CD4-positive, alpha-beta T cell treated with Interleukin-12 subunit alpha and Interleukin-12 subunit beta, for 1 hour (primary cell): ENCODE results near the gene ACTA2.

Experiments
- DNase-seq: peaks from one replicate; pipeline ENCODE4 v3.0.0-alpha.2; 2020

Gene ACTA2

DNA sequence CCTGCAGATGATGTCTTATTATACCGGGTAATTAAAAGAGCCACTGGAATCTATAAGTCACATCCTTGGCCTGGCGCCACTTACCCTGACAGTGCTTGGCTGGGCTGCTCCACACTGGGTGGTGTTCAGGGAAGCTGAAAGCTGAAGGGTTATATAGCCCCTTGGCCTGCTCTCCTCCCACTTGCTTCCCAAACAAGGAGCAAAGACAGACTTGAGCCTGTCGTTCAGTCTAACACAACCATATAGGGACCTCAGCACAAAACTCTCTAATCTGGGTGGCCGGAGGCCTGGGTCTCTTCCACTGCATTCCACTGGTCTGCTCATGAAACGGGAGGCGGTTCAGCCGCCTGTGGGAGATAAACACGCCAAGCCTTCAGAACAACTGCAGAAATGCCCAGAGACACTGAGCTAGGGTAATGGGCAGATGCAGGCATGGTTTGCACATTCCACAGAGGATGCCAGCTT, at the start of gene ACTA2:
Gene ACTA2, minus strand, starts transcription at position 127 of the 465 bp plus-strand sequence. CDS start 3,843 bp downstream, outside the sequence.
- DNase-seq = no peak

DNA sequence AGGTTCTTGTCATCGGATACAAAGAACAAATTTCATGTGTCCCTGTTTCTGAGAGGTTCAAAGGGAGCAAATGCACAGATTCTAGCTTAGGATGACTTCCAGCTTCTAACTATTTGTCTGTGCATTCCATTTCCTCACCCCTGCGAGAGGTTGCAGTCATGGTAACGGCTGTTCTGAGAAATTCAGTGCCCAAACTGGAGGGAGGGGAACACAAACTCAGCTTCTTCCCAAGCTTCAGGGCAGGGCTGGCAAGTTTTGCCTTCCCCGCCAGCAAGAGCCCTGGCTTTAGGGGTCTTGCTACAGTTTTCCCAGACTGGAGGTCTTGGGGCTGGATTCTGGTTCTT, 49.1 kb upstream of the ACTA2 start:
- peak; percentile 42 for DNase-seq

DNA sequence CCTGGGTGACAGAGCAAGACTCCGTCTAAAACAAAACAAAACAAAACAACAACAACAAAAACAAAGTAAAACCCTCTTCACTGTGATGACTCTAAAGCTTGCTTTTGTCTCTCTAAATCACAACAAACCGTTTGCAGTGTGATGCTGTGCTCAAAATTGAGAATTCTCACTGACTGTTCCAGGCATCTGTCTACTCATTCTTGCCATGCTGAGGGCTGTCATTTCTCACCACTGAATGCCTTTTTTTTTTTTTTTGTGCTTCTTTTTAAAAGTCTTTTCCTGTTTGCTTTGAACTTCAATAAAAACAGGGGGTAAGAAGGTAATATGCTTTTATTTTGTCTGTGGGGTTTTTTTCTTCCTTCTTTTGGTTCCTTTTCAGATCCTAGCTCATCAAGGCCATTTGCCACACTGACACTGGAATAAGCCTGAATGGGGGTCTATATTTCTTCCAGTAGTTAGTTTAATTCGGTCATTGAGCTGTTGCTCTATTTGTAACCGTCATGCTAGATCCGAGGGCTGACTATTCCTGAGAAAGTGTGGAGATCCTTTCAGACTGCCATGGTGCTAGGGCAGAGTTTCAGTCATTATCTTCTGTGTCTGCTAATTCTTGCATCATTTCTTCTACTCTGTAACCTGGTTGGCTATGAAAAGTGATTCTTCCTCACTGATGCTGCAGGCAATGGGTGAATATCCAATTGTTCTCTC, 48.6 kb upstream of the ACTA2 start:
- DNase-seq = peak; percentile 63

DNA sequence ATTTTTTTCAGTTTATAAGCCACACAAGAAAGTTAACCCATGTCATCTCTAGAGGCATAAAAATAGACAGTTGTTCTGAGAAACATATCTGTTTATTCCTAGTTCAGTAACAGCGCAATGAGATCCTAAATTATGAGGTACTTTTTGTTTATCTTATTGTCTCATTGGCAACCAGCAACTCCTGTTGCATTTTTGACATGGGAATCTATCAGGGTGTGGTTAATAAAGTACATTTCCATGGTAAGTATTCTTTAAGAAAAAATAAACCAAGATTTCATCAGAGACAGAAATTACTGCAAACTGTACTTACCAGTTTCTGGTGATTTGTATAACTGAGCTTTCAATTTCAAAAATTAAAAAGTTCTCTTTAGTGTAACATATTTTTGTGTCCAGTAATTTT, 47.1 kb upstream of the ACTA2 start:
- peak; percentile 58 for DNase-seq

DNA sequence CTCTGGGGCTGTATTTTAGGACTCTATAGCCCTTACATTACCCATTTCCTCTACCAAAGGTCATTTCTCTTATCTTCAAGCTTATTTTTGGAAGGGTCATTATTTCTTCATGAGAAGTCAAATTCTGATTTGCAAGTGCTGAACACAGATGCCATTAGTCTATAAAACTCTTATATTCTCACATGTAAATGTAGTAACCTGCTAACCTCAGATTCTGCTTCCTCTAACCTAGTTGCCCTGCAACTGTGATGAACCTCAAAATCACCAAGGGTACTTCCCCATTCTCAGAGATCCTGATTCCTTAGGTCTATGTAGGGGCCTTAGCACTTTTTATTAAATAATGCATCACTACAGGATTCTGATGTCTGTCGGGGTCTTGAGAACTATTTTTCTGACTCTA, 44.4 kb upstream of the ACTA2 start:
- peak; percentile 58 for DNase-seq

DNA sequence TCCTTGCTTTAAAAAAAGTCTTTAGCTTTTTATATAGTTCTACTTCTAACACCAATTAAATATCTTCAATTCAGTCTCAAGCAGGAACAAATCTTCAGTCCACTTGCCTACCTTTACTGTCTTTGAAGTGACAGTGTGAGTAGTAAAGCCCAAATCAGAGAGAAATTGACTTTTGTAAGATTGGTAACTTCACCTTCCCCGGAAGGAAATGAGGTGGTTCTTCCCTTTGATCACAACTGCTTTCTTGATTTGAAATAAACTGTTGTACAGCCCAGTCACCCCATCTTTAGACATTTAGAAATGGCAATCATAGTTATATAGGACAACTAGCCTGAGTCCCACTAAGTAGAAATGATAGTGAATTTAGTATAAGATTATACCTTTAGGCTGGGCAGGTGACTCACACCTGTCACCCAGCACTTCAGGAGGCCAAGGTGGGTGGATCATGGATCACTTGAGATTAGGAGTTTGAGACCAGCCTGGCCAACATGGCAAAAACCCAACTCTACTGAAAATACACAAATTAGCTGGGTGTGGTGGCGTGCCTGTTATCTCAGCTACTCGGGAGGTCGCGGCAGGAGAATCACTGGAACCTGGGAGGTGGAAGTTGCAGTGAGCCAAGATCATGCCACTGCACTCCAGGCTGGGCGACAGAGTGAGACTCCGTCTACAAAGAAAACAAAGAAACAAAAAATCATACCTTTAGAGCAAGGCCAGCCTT, 42.7 kb upstream of the ACTA2 start:
- DNase-seq = peak; percentile 68

DNA sequence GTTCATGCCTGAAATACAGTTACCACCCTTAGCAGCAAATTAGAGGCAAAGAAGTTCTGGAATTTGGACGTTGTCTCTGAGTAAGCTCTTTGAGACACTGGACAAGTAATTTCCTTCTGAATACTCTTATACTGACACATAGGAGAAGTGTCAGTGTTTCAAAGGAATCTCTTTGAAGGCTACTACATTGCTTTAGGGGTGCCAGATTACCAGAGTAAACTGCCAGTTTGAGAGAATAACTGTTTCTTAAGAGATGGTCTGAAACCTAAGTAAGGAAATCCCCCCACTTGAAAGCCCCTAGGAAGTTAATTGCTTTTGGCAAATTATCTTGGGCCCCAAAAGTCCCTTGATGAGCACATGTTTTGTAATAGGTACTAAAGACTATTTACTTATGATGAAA, 41.4 kb upstream of the ACTA2 start:
- peak; percentile 72 for DNase-seq

DNA sequence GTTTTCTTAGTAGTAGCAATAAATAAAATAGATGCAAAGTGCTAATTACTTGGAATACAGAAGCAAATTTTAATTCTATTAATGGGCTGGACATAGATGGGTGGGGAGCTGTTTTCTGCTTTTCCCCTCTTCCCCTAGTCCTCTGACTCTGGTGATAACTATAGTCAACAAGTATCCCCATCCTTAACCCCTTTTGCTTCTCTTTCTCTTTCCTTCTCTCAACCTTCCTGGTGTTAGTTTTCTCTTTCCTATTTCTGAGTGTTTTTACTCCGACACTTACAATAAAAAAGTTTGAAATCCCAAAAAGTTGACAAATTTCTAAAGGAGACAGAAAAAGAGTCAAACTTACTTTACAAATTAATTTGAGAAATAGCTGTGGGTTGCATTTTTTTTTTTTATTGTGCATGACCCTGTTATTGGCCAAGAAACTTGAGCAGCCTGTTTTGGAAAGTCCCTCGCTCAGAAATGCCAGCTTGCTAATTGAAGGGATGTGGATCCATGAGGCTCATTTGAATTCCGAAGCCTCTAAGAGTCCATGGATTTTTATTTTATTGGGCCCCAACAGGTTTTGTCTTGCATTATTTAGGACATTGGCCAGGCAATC, 40.5 kb upstream of the ACTA2 start:
- peak; percentile 57 for DNase-seq

DNA sequence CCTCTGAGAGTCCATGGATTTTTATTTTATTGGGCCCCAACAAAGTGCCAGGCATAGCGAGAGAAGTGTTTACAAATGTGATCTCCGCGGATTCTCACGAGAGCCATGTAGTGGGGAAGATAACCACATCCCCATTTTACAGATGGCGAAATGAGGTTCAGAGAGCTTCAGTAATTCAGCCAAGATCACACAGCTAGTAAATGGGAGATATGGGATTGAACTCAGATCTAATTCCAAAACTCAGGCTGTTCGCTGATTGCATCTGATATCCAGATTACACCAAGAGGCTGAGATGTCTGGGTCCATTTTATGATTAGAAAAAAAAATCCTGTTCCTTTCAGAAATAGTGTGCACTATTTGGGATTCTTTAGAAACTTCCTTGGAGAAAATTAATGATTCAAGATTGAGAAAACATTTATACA, 39.3 kb upstream of the ACTA2 start:
- no peak for DNase-seq

DNA sequence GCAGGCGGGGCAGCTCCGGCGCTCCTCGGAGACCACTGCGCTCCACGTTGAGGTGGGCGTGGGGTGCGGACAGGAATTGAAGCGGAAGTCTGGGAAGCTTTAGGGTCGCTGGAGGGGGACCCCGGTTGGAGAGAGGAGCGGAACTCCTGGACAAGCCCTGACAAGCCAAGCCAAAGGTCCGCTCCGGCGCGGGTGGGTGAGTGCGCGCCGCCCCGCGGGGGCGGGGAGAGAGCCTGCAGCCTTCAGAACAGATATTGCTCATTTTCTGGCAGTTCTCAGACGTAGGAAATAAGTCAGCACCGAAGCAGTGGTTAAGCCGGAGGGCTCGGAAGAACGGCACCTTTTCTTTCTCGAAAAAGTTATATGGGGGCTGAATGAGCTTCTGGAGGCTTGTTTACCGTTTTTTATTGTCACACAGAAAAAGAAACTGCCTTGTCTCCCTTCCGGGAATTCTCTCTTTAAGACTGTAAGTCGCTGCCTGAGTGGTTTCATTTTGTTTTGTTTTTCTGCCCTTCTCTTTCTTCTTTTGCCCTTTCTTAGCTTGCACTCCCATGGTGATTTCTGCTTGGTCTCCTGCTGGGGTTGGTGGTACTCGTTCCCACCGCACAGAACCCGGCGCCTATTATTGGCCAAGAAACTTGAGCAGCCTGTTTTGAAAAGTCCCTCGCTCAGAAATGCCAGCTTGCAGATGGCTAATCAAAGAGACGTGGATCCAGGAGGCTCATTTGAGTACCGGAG, 38.8 kb upstream of the ACTA2 start:
- DNase-seq = peak; percentile 71

DNA sequence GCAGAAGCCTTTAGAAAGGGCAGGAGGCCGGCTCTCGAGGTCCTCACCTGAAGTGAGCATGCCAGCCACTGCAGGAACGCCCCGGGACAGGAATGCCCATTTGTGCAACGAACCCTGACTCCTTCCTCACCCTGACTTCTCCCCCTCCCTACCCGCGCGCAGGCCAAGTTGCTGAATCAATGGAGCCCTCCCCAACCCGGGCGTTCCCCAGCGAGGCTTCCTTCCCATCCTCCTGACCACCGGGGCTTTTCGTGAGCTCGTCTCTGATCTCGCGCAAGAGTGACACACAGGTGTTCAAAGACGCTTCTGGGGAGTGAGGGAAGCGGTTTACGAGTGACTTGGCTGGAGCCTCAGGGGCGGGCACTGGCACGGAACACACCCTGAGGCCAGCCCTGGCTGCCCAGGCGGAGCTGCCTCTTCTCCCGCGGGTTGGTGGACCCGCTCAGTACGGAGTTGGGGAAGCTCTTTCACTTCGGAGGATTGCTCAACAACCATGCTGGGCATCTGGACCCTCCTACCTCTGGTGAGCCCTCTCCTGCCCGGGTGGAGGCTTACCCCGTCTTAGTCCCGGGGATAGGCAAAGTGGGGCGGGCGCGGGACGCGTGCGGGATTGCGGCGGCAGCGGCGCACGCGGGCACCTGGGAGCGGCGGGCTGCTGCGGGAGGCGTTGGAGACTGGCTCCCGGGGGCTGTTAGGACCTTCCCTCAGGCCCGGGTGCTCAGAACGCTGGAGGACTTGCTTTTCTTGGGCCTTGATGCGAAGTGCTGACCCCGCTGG, 38.0 kb upstream of the ACTA2 start, which contains the start of gene FAS:
Gene FAS, plus strand, starts transcription at position 415 of the 777 bp plus-strand sequence. Its CDS starts 79 bp downstream, at position 494.
- peak; percentile 89 for DNase-seq

DNA sequence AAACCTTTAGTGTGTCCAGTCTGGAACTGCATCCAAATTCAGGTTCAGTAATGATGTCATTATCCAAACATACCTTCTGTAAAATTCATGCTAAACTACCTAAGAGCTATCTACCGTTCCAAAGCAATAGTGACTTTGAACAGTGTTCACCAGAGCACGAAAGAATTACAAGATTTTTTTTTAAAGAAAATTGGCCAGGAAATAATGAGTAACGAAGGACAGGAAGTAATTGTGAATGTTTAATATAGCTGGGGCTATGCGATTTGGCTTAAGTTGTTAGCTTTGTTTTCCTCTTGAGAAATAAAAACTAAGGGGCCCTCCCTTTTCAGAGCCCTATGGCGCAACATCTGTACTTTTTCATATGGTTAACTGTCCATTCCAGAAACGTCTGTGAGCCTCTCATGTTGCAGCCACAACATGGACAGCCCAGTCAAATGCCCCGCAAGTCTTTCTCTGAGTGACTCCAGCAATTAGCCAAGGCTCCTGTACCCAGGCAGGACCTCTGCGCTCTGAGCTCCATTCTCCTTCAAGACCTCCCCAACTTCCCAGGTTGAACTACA, 37.3 kb upstream of the ACTA2 start:
- peak; percentile 30 for DNase-seq

DNA sequence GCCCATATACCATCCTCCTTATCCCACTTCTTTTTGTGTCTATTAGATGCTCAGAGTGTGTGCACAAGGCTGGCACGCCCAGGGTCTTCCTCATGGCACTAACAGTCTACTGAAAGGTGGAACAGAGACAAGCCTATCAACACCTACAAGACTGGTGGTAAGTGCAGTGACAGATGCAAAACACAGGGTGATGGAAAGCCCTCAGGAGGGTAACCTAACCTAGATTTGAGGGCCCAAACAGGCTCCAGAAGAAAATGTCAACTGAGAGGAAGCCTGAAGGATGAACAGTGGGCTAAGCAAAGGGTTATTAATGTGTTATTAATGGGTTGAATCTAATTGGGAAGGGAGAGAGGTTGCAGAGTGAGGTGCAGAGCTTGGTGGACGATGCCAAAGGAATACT, 36.9 kb upstream of the ACTA2 start:
- no peak for DNase-seq

DNA sequence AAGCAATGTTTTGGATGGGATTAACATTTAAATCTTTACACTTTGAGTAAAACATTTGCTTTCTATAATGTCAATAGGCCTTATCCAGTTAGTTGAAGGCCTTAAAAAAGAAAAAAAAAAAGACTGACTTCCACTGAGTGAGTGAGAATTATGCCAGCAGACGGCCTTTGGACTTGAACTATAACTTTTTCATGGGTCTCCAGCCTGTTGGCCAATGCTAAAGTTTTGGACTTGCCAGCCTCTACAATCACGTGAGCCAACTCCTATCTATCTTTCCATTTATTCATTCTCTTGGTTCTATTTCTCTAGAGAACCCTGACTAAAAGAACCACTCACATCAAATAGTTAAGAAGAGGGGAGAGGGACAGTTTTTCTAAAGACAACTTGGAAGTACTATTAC, 35.3 kb upstream of the ACTA2 start:
- no peak for DNase-seq

DNA sequence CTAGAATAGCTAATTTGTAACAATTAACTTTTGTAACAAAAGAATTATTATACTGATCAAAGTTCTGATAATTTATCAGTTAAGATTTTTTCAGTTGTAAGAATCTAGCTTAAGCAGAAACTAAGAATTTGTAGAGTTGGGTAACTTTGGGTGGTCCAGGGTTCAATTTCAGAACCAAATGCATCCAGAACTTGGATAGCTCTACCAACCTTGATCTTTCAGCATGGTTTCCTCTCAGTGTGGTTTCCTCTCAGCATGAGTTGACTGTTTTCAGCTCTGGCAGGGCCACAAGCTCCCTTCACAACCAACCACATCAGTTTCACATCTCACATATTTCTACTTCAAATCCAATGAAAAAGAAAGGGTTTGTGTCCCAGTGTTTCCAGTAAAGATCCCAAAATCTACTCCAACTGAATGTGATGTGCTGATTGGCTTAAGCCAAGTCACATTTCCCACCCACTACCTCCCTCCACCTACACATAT, 34.7 kb upstream of the ACTA2 start:
- peak; percentile 40 for DNase-seq

DNA sequence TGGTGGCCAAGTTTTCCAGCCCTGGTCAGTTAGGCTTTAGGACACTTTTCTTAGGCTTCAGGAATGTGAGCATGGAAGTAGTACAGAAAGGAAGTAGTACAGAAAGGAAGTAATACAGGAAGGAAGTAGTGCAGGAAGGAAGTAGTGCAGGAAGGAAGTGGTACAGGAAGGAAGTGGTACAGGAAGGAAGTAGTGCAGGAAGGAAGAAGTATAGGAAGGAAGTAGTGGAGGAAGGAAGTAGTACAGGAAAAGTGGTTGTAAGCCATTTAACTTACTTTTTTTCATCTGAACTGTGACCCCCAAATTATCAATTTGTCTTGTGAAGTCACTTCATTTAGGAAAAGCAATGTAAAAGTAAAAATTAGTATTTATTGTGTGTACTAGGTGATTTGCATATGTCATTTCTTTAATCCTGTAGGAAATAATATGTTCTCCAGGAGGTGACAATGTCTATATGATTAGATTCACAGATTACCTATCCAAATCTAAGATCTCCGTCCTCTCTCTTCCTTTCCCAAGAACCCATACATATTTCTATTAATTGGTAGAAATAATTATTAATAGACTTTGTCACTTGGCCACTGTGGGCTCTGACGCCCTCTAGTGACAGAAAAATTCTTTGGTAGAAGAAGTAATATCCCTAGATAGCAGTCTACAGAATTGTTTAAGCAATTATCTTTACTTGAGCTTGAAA, 34.1 kb upstream of the ACTA2 start:
- peak; percentile 46 for DNase-seq

DNA sequence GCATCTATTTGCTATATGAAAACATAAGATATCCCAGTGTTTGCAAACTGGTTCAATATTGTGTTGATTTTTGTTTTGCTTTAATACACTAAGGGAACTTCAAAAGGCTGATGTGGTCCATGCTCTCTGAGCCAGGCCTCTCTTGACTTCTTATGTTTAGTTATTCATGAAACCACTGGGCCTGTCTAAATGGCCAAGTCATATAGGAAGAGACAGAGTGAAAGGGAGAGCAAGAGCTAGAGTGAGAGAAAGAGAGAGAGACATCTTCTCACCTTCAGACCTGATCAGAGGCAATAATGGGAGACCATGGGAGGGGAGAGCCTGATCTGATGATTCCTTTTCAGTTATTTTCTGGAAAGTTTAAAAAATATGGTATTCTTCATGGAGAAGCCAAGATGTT, 32.0 kb upstream of the ACTA2 start:
- DNase-seq = no peak

DNA sequence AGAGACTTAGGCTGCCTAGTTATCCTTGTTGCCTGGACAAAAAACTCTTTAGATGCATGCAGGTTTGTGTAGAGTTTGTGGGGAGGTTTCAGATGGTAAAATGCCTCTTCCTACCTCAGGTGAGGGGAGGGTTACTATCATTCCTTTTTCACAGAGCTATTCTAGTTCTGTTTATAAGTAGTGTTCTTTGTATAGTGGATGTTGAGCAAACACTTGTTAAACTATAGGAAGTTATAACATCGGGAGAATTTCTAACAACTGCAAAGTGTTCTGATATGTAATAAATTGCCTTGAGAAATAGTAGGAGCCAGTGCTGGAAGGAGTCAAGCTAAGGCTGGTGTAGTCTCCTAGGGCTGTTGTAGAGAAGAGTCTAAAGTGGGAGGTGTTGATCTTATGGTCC, 31.4 kb upstream of the ACTA2 start:
- no peak for DNase-seq

DNA sequence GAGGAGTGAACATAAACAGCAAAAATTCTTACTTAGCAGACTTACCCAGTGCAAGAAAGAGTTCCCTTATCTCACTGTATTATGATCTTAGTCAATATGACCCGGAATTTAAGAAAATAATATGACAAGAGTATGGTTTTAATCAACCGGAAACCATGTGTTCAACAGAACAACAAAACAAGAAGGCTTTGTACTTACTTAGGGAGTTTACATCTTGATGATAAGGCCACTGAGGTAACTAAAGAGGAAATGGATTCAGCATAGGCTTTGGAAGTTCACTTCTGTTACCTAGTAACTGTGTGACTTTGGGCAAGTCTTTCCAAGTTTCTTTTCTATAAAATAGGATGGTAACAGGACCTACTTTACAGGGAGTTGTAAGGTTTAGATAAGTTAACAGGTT, 30.6 kb upstream of the ACTA2 start:
- peak; percentile 26 for DNase-seq

DNA sequence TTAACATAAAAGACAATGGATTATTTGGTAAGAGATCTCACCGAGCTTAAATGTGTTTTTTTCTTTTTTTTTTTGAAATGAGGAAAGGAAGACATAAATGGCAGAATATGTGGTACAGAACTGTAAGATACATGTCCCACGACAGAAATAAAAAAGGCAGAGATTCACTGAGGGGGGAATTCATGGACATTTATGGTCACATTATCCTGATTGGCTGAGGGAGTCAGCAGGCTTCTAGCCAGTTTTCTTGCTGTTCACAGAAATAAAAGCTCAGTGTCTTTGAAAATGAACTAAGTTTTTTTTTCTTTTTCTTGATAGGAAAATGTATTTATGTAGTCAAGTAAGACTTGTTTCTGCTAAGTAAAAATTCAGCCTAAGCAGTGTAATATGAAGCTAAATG, 29.8 kb upstream of the ACTA2 start:
- no peak for DNase-seq

DNA sequence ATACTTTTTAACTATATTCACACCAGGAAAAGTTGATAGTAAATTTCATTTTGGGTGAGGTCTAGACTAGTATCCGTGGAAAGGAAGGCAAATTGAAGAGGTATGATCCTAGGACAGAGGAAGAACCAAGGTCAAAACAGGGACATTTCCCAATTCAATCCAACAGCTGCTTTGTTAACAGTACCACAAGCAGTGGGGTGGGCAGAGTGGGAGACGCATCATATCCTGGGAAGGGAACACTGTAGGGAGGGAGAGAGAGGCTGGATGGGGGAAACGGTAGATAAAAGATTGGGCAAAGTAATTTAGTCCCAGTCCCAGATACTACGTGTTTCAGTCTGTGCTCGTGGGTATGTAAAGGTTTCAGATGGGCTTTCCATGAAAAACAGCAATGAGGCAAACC, 28.9 kb upstream of the ACTA2 start:
- DNase-seq = no peak
